Inflammatory macrophage treated with lipopolysaccharide for 1 hour (primary cell): Measurements from ENCODE around the gene TSC22D3.

Experiments
- DNase-seq, 2 donors: peaks; one replicate each; pipeline ENCODE4 v3.0.0-alpha.2; 2020 to 2022

The TSC22D3 gene

DNA sequence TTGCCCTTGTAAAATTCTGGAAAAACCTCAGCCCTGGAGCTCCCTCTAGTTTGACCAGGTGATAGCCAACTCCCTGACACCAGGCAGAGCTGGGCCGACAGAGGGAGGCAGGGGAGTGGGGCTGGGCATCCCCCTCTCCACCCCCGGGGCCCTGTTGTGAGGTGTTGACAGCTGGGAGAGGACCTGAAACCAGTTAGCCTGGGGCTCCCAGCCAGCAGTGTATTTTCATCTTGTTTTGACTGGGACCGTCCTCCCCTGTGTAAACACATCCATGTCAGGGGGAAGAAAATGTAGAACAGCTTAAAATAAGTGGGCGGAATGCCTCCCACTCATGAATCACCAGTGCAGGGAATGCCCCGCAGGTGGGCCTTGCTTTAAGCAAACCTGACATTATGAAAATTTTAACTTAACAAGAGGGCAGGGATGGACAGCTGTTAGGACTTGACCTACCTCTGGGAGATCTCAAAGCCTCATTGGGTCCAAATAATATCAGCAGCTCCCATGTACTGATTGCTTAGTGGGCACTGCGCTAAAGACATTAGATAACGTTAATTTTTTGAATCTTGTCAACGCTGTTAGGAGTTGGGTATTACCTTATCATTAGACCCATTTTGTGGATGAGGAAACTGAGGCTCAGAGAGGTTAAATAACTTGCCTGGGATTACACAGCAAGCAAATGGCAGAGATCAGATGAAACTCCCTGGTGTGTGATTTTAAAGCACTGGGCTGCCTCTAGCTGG lies 45.9 kb downstream of the TSC22D3 start:
- DNase-seq = no peak

- DNase-seq = no peak
Observed at GRCh38 chrX:107728371-107729099, 47.1 kb downstream of the TSC22D3 start.

DNA sequence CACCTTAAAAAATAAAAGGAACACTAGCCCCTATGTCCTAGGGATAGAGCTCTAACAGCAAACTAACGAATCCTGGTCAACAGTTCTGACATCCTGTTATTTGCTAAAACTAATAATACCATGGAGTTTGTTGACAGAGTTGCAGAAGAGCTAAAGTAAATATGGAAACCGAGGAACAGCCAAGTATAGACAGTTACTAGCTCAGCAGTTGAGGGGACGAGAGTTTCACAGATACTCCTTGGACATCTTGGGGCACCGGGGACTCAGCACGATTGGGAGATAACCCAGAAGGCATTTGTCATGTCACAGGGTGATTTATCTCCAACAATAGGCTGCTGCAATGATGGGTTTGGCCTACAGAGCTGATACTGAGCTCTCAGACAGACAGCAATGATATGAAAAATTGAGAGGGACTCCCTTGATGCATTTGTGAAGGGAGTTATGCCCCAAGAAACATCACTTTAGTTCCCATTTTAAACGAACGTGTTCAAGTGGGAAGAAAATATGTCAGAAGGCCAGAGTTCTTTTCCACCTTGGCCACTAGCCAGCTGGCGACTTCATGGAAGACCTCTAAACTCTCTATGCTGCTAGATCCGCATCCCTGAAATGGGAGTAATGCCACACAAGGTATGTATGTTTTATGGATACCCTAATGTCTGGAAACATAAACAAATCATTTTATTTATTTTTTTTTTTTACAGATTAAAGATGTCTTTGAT lies 48.6 kb downstream of the TSC22D3 start:
- DNase-seq = no peak

- DNase-seq = no peak
Observed at GRCh38 chrX:107725761-107726555, 49.6 kb downstream of the TSC22D3 start.

- no peak for DNase-seq
Observed at GRCh38 chrX:107724653-107725052, 50.9 kb downstream of the TSC22D3 start.

GRCh38 chrX:107723511-107723910 lies 52.1 kb downstream of the TSC22D3 start:
- DNase-seq = no peak

DNA sequence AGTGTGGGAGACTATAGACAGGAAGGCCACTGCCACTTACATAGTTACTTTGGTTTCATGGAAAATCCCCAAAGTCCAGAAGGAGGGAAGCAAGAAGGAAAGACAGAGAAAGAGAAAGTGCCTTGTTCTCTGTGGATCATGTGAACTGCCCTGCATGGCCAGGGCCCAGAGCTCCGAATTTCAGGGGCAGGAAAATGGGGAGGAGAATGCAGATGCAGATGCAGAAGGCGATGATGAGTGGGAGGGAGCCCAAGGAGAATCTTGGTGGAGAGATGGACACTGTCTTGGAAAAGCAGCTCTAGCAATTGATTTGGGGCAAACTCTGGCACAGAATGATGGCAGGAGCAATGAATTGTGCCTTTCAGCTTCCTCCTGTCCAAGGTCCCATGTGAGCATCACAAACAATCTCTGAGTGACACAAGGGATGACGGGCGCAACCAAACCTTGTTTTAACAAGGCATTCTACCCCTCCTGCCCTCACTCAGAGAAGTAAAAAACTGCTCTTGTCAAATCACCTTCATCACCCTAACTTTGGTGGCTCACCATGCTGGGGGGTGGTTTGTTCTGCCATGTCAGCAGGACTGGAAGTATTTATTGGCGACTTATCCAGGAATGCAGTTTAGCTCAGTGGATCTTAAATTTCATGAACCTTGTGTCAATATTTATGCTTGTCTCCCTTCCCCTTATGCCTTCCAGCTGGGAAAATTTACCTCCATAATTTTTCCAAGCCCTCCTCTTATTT lies 53.5 kb downstream of the TSC22D3 start:
- DNase-seq = no peak

- no peak for DNase-seq
Observed at GRCh38 chrX:107721318-107721717, 54.3 kb downstream of the TSC22D3 start.

DNA sequence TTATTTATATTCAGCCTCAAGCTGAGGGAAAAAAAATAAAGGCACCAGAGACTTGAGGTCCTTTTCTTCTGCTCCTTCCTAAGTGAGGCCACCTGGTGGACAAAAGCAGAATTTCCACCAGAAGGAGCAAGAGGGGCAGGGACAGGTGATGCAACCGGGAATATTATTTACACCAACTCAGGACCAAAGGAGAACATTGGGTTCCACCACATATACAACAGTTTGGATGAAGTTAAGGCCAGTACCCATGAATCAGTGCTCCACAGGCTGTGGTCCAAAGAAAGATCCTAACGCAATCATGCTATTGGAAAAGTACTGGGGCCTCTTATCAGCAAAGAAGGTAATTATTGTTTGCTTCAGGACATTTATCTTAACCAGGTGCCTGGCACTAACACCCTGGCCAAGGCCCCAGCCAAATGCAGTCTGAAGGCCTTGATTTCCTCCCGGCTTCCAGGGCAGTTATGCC lies 57.4 kb downstream of the TSC22D3 start:
- peak; percentile 46 to 78 for DNase-seq

GRCh38 chrX:107716816-107717700 lies 58.5 kb downstream of the TSC22D3 start:
- peak; percentile 80 to 87 for DNase-seq

DNA sequence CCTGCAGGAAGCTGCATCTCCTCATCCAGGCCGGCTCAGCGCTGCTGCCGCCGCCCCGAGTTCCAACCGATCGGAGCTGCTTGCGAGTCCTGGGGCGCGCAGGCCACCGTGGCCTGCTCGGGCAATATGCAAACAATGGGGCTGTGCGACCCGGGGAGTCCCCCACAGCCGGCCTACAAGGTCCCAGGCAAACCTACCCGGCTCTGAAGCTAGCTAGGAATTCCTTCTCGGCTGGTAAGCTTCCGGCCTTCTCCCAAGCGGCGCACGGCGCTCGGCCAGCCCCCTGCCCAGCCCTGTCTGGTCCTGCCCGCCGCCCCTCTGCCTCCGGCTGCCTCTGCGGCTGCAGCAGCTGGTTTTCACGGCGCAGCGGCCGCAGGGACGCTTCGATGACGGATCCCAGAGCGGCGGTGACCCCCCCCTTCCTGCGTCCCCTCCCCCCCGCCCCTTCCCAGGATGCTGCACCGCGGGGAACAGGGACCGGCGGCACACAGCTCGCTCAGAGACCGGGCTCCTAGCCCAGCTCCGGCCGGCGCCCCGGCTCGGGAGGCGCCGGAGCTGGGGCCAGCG lies 59.4 kb downstream of the TSC22D3 start:
- DNase-seq = no peak

- no peak for DNase-seq
Observed at GRCh38 chrX:107715331-107716117, 60.1 kb downstream of the TSC22D3 start.

DNA sequence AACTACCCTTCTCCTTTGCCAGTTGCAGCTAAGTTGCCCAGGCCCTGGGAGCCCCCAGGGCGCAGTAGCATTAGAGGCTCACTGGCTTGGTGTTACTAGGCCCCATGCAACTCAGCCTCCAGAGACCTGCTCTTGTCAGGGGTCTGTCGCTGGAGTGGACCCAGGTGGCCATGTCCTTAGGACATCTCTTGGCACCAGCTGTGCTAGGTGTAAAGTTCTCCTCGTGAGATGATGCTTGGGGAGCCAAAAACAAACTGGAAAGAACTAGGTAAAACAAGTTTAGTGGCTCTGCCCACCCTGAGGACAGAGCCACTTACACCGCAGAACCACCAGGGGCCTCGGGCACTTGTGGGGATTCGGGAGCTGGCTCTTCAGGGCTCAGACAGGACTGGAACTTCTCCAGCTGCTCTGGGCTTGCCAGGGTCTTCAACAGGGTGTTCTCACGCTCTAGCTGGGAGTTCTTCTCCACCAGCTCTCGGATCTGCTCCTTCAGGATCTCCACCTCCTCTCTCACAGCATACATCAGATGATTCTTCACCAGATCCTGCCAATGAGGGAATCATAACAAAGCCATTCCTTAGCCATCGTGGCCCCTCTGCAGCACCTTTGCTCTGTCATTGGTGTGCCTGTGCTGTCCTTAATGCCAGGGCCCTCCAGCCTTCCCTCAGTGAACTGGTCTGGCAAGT lies 61.2 kb downstream of the TSC22D3 start:
- no peak for DNase-seq

DNA sequence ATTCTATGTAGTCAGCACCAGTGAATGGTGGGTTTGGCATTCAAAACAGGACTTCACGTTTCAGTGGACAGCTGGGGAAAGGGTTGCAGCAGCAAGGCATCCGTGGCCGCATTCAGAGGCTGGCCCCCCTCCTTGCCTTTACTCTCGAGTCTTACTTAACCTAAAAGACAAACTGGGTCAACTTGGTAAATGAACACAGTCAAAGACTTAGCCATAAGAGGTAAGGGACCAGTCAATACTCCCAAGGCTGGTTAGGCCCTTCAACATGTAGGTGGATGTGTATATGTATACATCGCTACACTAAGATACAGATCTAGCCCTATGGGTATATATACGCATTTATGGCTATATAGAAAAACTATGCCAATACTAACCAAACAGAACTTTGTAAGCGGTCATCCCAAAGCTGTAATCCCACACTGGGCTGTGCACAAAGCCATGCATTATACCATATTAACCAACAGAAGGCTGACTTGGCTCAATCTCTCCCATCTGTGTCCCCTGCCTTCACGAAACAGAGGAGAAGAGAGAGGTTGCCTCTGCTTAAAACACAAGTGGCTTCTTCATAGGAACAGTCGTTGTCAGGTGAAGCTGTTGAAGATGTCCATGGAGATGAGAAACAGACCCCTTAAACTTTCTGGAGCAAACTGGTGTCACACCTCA lies 61.9 kb downstream of the TSC22D3 start:
- DNase-seq = no peak

GRCh38 chrX:107713203-107713542 lies 62.4 kb downstream of the TSC22D3 start:
- no peak for DNase-seq

DNA sequence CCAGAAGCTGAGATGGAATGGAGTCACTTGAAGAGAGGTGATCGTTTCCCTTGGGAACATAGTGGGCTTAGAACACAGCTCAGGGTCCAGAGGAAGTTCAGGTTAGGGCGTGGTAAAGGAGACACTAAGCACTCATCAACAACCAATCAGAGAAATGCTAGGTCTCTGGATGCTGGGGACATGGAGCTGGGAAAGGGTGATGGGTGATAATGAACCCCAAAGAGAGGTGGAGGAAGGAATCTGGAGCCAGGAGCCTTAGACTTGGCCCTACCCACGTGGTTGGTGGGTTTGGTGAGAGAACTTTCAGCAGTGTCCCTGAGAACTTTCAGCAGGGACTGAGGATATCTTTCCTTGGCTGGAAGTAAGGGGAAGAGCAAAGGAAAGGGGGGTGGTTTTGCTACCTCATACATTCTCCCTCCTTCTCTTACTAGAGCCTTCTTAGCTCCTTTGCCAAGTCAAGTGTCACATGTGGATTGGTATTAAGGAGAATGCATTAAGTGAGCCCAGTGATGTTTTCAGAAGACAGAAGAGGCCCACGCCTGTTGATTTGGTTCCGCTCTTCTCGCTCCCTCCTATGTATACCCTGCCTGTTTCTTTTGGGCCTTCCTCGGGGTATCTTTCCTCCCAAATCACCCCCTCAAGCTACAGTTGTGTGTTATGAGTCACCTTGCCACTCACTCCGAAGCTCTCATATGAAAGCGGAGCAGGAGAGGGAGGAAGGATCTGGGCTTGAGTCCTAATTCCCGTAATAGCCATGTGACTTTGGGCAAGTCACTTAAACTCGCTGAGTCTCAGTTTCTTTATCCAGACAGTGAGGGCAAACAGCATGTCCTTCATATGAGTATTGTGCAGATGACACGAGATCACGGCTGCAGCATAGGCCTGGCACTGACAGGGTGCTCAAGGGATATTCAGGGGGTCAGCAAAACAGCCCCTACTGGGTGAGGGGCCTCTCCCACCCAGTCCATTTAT lies 63.1 kb downstream of the TSC22D3 start:
- peak in 1 of 2 donors; percentile 43 for DNase-seq

DNA sequence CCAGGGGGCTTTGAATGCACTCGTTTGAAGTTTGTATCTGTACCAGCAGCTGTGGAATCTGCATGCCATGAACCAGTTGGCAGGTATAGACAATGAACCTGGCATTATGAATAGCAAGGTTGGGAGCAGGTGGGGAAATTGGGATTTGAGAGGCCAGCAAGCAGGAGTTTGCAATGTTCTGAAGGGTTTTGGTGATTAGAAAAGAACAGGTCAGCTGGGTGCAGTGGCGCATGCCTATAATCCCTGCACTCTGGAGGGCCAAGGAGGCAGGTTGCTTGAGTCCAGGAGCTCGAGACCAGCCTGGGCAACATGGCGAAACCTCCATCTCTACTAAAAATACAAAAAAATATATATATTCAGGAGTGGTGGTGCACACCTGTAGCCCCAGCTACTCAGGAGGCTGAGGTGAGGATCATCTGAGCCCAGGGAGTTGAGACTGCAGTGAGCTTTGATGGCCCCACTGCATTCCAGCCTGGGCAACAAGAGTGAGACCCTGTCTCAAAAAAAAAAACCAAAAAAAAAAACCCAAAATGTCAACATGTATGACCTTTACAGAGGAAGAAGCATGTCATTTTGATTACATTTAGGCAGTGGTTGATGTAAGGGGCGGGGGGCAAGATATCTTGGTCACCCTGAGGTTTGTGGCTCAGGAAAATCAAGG lies 63.9 kb downstream of the TSC22D3 start:
- no peak for DNase-seq
